HL-60 (cell line): ENCODE data around the gene CACNA2D3.

Experiments used
- DNase-seq, 2 experiments: peaks; one replicate each; pipeline ENCODE4 v3.0.0-alpha.2; 2010 to 2020; ENCODE audit warnings: low read depth in 1 of 2, low spot score in 1 of 2
- H3K27ac ChIP-seq: fragments of 250-450 bp; sonication (Bioruptor Pico); replicated peaks from 2 replicates; pipeline ENCODE4 v1.5.1; 2020; ENCODE audit warnings: mild to moderate bottlenecking, moderate library complexity
- H3K27me3 ChIP-seq: fragments of 250-450 bp; sonication (Bioruptor Pico); 2 replicates; pipeline ENCODE4 v1.5.1; 2021; ENCODE audit warnings: mild to moderate bottlenecking, moderate library complexity; ENCODE audit not compliant: insufficient read depth, poor library complexity, severe bottlenecking
- H3K4me3 ChIP-seq: replicated peaks from 2 replicates; pipeline ENCODE4 v1.5.1; 2011; ENCODE audit warnings: mild to moderate bottlenecking, control low read depth, low read length; ENCODE audit not compliant: insufficient read depth
- CTCF ChIP-seq: IDR thresholded peaks from one replicate; pipeline ENCODE4 v1.5.1; 2011; ENCODE audit warnings: low read length, control low read depth, inconsistent platforms; ENCODE audit not compliant: insufficient read depth
- GABPA ChIP-seq: IDR thresholded peaks from 2 replicates; pipeline ENCODE4 v1.6.1; 2012; ENCODE audit warnings: low read depth
- POLR2AphosphoS5 ChIP-seq: IDR thresholded peaks from 2 replicates; pipeline ENCODE4 v1.6.1; 2012; ENCODE audit warnings: low read depth
- REST ChIP-seq: IDR thresholded peaks from 2 replicates; pipeline ENCODE4 v1.6.1; 2012; ENCODE audit warnings: low read depth; ENCODE audit not compliant: insufficient replicate concordance
- SPI1 ChIP-seq: IDR thresholded peaks from 2 replicates; pipeline ENCODE4 v1.6.1; 2012; ENCODE audit warnings: low read depth, mild to moderate bottlenecking, borderline replicate concordance

The CACNA2D3 gene

GRCh38 chr3:54703923-54704322, 581.6 kb downstream of the CACNA2D3 start:
- TF ChIP-seq POLR2AphosphoS5 (no peak), GABPA (no peak), SPI1 (no peak), CTCF (no peak), REST (no peak)
- no peak for DNase-seq
- Histone ChIP-seq H3K27ac (no peak overlapping the region), H3K4me3 (no peak overlapping the region), H3K27me3 (no peaks in the 10 kb centered on the region)

- no peak for DNase-seq
Measured at GRCh38 chr3:54705730-54706129, 583.4 kb downstream of the CACNA2D3 start.

GRCh38 chr3:54706738-54707137, 584.4 kb downstream of the CACNA2D3 start:
- no peak for TF ChIP-seq REST
- TF ChIP-seq POLR2AphosphoS5 = no peak
- no peak for TF ChIP-seq SPI1
- no peak for TF ChIP-seq CTCF
- no peak for TF ChIP-seq GABPA
- H3K27ac ChIP-seq = no peak overlapping the region
- no peaks in the 10 kb centered on the region for H3K27me3 ChIP-seq
- no peak overlapping the region for H3K4me3 ChIP-seq
- no peak for DNase-seq

More at GRCh38 chr3:54705730-54706129, 583.4 kb downstream of the CACNA2D3 start:
- no peak overlapping the region for H3K4me3 ChIP-seq
- H3K27ac ChIP-seq = no peak overlapping the region
- H3K27me3 ChIP-seq = no peaks in the 10 kb centered on the region
- TF ChIP-seq POLR2AphosphoS5 (no peak), GABPA (no peak), SPI1 (no peak), REST (no peak), CTCF (no peak)
